Measurements from ENCODE around the gene CAPN8. TPM values are rescaled to one million over a fixed set of nuclear protein-coding genes. Genes with fewer than 3 reads are reported as not detected.

The CAPN8 gene
- total RNA-seq, 4 donors from 2014 or later: 0.20 to 0.79 (median 0.40) TPM; not detected in 1

DNA sequence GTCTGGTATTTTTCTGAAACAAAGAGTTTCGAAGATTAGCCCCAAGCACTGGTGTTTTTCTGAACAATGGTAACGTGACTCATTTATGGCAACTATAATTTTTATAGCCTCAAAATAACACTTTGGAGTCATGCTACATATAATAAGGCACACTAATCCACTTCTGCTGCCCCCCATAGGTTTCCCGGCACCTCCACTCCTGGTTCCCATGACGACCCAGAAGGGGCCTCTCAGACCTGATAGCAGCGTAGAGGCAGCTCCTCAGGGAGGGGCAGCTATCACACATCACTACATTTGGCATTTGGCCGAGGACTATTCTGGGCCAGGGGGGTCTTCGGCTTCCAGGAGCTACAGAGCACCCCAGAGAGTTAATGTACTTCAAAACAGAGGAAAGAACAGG is 23.3 kb downstream of the CAPN8 start:
- no peaks in the 10 kb centered on the region for H3K4me1 ChIP-seq
- TF ChIP-seq, protein P1, sequence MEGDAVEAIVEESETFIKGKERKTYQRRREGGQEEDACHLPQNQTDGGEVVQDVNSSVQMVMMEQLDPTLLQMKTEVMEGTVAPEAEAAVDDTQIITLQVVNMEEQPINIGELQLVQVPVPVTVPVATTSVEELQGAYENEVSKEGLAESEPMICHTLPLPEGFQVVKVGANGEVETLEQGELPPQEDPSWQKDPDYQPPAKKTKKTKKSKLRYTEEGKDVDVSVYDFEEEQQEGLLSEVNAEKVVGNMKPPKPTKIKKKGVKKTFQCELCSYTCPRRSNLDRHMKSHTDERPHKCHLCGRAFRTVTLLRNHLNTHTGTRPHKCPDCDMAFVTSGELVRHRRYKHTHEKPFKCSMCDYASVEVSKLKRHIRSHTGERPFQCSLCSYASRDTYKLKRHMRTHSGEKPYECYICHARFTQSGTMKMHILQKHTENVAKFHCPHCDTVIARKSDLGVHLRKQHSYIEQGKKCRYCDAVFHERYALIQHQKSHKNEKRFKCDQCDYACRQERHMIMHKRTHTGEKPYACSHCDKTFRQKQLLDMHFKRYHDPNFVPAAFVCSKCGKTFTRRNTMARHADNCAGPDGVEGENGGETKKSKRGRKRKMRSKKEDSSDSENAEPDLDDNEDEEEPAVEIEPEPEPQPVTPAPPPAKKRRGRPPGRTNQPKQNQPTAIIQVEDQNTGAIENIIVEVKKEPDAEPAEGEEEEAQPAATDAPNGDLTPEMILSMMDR (IDR thresholded peaks at IDR 0.05): no peak
- no peak overlapping the region for H3K27ac ChIP-seq
- no peaks in the 10 kb centered on the region for H3K9me3 ChIP-seq
- intact Hi-C loops (cut with DNase I): no loop called here
- H3K36me3 ChIP-seq: no peaks in the 10 kb centered on the region
- DNase-seq: no peak
- WGBS, 2 donors: 46 to 51% methylated on average over 7 of the region's 7 CpGs
- no peaks in the 10 kb centered on the region for H3K27me3 ChIP-seq
- no peak overlapping the region for H3K4me3 ChIP-seq (replicated peaks in 1 of 3)

DNA sequence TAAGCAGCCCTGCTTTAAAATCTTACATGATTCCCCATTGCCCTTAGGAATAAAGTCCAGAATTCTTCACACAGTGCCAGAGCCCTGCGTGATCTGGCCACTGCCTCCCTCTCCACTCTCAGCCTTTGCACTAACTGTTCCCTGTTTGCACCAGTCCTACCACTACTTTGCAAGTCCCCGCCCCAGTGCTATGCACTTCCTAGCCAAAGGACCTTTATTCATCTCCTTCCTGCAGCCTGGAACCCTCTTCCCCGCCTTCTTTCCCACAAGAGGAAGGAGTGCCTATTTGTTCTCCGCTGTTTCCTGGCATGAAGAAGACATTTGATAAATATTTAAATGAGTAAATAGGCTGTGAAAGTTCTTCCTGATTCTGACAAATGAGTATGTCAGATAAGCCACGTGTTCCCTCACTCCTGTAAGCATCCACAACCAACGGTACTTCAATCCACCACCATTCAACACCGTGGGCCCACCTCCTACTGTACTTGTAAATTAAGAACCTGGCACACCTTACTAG is 23.9 kb downstream of the CAPN8 start:
- Histone ChIP-seq H3K27me3 (no peaks in the 10 kb centered on the region), H3K27ac (no peak overlapping the region), H3K4me3 (replicated peaks in 1 of 3) (no peak overlapping the region), H3K4me1 (no peaks in the 10 kb centered on the region), H3K36me3 (no peaks in the 10 kb centered on the region), H3K9me3 (no peaks in the 10 kb centered on the region)
- TF ChIP-seq, protein P1 (IDR thresholded peaks at IDR 0.05): no peak
- no peak for TF ChIP-seq POLR2A (IDR thresholded peaks at IDR 0.05)
- intact Hi-C loops (cut with DNase I): no loop called here
- 70 to 71% methylated on average over 7 of the region's 7 CpGs for WGBS, 2 donors
- DNase-seq: no peak

DNA sequence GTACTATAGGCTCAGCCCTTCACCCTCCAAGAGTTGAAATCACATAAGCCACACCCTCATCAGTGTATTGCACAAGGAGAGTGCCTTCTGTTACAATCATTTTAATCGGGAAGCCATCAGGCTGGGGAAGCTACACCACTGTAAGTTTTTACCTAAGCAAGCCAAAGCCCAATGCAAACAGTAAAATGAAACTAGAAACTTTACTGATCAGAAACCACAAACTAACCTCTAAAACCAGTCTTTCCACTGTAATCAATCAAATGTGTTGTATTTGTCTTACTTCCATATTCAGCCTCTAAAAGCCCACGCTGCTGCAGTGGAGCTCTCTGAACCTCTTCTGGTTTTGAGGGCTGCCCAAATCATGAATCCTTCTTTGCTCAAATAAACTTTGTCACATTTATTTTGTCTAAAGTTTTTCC is 26.2 kb downstream of the CAPN8 start:
- no peak for DNase-seq
- no peaks in the 10 kb centered on the region for H3K4me1 ChIP-seq
- 70 to 81% methylated on average over 2 of the region's 2 CpGs for WGBS, 2 donors

DNA sequence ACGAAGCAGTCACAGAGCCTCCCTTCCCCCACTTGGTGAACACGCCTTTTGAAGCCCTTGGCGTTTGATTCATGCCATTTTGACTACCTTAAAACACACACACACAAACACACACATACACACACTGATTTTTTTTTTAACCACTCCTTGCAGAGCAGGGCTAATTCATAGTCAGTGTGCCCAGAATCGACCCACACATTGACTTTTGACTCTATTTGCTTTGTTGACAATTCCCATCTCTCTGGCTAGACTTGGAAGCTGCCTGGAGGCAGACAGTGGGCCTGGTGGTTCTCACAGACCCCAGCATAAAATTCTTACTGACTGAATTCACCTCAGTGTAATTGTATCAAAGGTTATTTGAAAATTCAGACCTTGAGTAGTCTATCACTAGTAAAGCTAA is 30.3 kb downstream of the CAPN8 start:
- TF ChIP-seq POLR2A (IDR thresholded peaks at IDR 0.05): no peak
- TF ChIP-seq, protein P1 (IDR thresholded peaks at IDR 0.05): no peak
- whole genome bisulfite sequencing, 2 donors: 73% methylated on average over 4 of the region's 4 CpGs
- no peak for DNase-seq
- Histone ChIP-seq H3K4me1 (peaks cover 0 to 5% of the 10 kb centered on the region in 2 donors), H3K36me3 (no peaks in the 10 kb centered on the region), H3K9me3 (no peaks in the 10 kb centered on the region), H3K4me3 (replicated peaks in 1 of 3) (no peak overlapping the region), H3K27me3 (no peaks in the 10 kb centered on the region), H3K27ac (no peak overlapping the region)
- intact Hi-C loops (cut with DNase I): no loop called here

More for the DNA sequence above, 26.2 kb downstream of the CAPN8 start:
- H3K4me3 ChIP-seq (replicated peaks in 1 of 3): no peak overlapping the region
- no peak for TF ChIP-seq POLR2A (IDR thresholded peaks at IDR 0.05)
- TF ChIP-seq, protein P1 (IDR thresholded peaks at IDR 0.05): no peak
- no peaks in the 10 kb centered on the region for H3K9me3 ChIP-seq
- H3K36me3 ChIP-seq: no peaks in the 10 kb centered on the region
- intact Hi-C loops (cut with DNase I): no loop called here
- H3K27ac ChIP-seq: no peak overlapping the region
- no peaks in the 10 kb centered on the region for H3K27me3 ChIP-seq

DNA sequence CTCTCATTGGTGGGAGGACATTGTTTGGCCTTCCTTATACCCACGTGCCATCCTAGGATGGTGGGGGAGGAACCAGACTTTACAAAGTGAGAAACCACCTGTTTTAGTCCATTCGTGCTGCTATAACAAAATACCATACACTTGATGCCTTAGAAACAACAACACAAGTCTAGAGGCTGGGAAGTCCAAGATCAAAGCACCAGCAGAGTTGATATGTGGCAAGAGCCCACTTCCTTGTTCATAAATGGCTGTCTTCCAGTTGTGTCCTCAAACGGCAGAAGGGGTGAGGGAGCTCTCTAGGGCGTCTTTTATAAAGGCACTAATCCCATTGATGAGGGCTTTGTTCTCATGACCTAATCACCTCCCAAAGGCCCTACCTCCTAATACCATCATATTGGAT is 31.1 kb downstream of the CAPN8 start:
- DNase-seq: no peak
- 82 to 85% methylated on average over 4 of the region's 4 CpGs for WGBS, 2 donors
- Histone ChIP-seq H3K27ac (no peak overlapping the region), H3K4me3 (replicated peaks in 1 of 3) (no peak overlapping the region), H3K36me3 (no peaks in the 10 kb centered on the region), H3K4me1 (peaks cover 0 to 5% of the 10 kb centered on the region in 2 donors), H3K9me3 (no peaks in the 10 kb centered on the region), H3K27me3 (no peaks in the 10 kb centered on the region)
- TF ChIP-seq POLR2A (IDR thresholded peaks at IDR 0.05): no peak
- TF ChIP-seq, protein P1 (IDR thresholded peaks at IDR 0.05): no peak
- intact Hi-C loops (cut with DNase I): no loop called here

Data from thyroid gland (tissue), 4 donors.